ENCODE measurements around the gene PRCP. TPM values are rescaled to one million over a fixed set of nuclear protein-coding genes. Genes with fewer than 3 reads are reported as not detected.

Gene PRCP
- total and polyA plus RNA-seq, 2 donors (not counting 1 experiment from before 2014, with no cell fraction given), result 24.6 to 37.7 TPM

GRCh38 chr11:82796998-82797961, 103.0 kb downstream of the PRCP start:
- POLR2A ChIA-PET, result no interaction called here
- ATAC-seq (ENCODE audit: low read depth), result no peak

More at GRCh38 chr11:82796998-82797961, 103.0 kb downstream of the PRCP start:
- H3K9me3 Mint-ChIP-seq (ENCODE audit: insufficient read depth), result no peaks in the 10 kb centered on the region
- Histone ChIP-seq H3K9ac (ENCODE audit: low read length) (no peak overlapping the region), H2AFZ (ENCODE audit: insufficient read depth, low read depth, low read length, poor library complexity, severe bottlenecking) (no peak overlapping the region), H3K4me2 (replicated peaks; ENCODE audit: low read depth, low read length, poor library complexity, severe bottlenecking) (no peak overlapping the region), H3K36me3 (replicated peaks in 1 of 2; ENCODE audit: control extremely low read depth in 1 of 2, control insufficient read depth in 1 of 2, extremely low read depth in 1 of 2, insufficient read depth in 2 of 2, low read length in 1 of 2) (no peaks in the 10 kb centered on the region), H3K4me3 (ENCODE audit: control extremely low read depth in 1 of 5, extremely low read depth in 1 of 5, insufficient read depth in 1 of 5, low read depth in 2 of 5, low read length in 4 of 5) (no peak overlapping the region), H3K79me2 (ENCODE audit: control insufficient read depth, insufficient read depth, low read length) (no peaks in the 10 kb centered on the region), H3K27me3 (replicated peaks in 1 of 4; ENCODE audit: control extremely low read depth in 1 of 4, control insufficient read depth in 3 of 4, insufficient read depth in 4 of 4, low read length in 3 of 4) (peaks cover 0 to 5% (median 0%) of the 10 kb centered on the region in 4 experiments), H3K9me3 (ENCODE audit: control extremely low read depth in 1 of 3, control insufficient read depth in 2 of 3, insufficient read depth in 1 of 3, low read length in 2 of 3) (no peaks in the 10 kb centered on the region), H4K20me1 (ENCODE audit: control insufficient read depth, insufficient read depth, low read length, poor library complexity, severe bottlenecking) (no peaks in the 10 kb centered on the region), H3K4me1 (ENCODE audit: control insufficient read depth in 2 of 2, insufficient read depth in 2 of 2, low read length in 2 of 2) (no peaks in the 10 kb centered on the region), H3K27ac (ENCODE audit: low read length in 2 of 2) (no peak overlapping the region)
- CTCF ChIA-PET, result no interaction called here
- H3K4me1 Mint-ChIP-seq, result no peaks in the 10 kb centered on the region
- no peak overlapping the region for H3K27ac Mint-ChIP-seq
- TF ChIP-seq EZH2 (IDR thresholded peaks at IDR 0.05; ENCODE audit: borderline replicate concordance, insufficient read depth, low read depth, low read length, poor library complexity, severe bottlenecking) (no peak), CTCF (IDR thresholded peaks at IDR 0.05) (no peak)
- 100% methylated on average over 1 of the region's 3 CpGs for WGBS (ENCODE audit: insufficient coverage)
- H3K4me3 Mint-ChIP-seq, result no peak overlapping the region
- no peak for DNase-seq
- intact Hi-C loops (cut with micrococcal nuclease), result no loop called here
- peaks cover 27% of the 10 kb centered on the region for H3K27me3 Mint-ChIP-seq

Data from B cell (primary cell).